Measurements from ENCODE around the gene ZSCAN32. TPM values are rescaled to one million over a fixed set of nuclear protein-coding genes. Genes with fewer than 3 reads are reported as not detected.

ZSCAN32 gene
- 8.3 TPM for total RNA-seq

DNA sequence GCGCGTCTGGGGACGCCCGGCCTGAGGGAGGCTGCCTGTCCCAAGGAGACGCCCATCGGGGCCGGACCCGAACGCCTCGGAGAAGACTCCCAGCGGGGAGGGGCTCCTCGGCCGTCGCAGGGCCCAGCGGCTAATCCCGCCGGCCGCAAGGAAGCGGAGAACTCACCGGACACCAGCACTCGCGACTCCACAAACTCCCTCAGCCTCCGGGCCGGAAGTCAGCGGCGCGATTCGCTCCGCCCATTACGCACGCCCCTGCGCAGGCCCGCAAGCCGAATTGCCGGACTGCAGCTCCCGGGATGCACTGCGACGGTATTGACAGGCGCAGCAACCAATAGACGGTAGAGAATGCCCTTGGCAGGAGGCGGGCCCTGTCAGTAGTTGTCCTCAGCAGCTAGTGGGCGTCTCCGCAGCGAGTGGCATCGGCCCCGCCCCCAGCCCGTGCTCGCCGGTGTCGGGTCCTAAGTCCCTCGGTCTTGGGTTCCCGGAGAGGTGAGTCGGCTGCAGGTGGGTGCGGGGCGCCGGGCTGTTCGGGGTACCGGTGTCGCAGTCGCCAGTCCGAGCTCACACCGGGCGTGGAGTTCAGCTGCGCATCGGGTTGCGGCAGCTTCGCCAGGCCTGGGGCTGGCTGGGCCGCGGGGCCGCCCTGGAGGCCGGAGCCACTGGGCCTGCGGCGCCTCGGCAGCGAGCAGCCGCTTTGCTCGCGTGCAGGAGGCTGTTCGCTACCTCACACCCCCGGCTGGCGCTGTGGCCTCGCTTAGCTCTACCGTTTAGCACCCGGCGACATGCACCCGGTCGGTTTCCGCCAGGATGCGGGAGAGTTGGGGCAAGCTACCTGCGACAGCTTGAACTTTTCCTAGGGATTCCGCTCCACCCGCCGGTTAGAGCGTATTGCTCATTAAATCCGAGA, at the start of gene ZSCAN32, which contains the start of gene ZNF174:
Gene ZSCAN32 (minus strand): TSS at position 226 of the 910 bp plus-strand sequence. CDS start 3,447 bp downstream, outside the sequence.
Gene ZNF174 (plus strand): TSS at position 437 of the 910 bp plus-strand sequence. CDS start 790 bp downstream, outside the sequence.
- DNase-seq: peak; percentile 99

DNA sequence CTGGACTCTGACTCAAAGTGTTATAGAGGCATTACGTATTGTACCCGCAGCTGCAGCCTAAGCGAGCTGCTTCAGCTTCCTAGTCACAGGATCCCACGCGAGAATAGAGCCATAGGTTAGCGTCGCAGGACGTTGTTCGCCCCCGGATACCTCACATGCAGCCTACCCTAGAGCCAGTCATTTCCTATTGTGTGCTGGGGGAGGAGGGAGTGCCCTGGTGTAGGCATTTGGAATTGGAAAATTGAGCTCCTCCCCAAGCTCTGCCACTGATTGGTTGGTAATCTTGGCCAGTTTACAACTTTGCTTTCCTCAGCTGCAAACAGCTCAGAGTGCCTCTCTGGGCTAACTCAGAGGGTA, 43.2 kb upstream of the ZSCAN32 start:
- no peak for DNase-seq

DNA sequence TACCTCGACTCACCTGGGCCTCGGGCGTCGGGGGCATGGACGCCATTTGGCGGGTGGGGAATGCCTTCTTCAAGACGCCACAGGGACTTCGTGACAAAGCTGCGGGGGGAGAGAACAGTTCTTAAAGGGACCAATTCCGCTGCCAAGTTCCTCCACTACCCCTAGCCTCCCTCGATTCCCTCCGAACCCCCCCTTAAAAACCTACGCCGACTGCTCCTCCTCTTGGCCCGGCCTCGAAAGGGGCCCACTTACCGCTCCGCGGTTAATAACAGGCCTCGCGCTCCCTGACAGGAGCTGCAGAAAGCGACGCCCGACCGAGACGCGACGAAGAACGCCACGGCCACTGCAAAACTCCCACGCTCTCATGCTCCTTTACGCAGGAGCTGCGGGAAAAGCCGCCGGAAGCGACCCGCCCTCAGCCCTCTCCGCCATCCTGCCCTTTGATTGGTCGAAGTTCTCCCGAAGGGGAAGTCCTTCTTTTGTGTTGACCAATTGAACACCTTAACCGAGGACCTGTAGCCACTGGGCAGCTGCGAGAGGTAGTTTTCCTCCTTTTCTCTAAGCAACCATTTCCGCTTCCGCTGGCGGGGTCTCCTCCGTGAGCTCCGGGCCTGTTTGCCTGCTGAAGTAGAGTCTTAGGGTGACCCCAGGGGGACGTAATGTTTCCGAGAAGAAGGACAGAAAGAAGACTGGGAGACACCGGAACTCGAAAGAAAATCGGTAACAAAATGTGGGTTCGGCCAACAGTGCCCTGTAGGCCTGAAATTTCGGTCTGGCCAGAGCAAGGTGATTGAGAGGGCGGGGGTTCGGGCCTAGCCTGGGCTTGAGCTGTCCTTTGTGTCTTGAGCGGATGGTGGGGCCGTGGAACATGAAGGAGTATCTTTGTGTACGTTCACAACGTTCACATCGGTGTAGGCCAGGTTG, 42.6 kb upstream of the ZSCAN32 start, which contains the start of the genes NAA60 and ZNF597:
Gene NAA60 (plus strand): TSS at position 573 of the 924 bp plus-strand sequence. CDS start 32,548 bp downstream, outside the sequence.
Gene ZNF597 (minus strand): TSS at position 397 of the 924 bp plus-strand sequence. CDS start 351 bp downstream, at position 46.
- peak; percentile 77 for DNase-seq

DNA sequence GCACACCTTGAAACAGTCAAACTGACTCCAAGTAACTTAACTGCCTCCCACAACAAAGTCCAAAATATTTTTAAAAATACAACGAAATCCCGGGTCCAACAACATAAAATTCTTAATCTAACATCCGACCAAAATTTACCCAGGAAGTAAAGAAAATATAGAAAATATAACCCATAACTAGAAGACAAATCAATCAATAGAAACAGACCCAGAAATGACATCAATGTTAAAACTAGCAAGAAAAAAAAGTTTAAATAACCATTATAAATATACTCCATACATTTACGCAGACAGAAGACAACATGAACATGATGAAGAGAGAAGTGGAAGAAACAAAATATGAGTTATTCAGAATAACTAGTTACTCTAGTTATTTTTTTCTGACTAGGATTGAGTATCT, 38.8 kb upstream of the ZSCAN32 start:
- no peak for DNase-seq

DNA sequence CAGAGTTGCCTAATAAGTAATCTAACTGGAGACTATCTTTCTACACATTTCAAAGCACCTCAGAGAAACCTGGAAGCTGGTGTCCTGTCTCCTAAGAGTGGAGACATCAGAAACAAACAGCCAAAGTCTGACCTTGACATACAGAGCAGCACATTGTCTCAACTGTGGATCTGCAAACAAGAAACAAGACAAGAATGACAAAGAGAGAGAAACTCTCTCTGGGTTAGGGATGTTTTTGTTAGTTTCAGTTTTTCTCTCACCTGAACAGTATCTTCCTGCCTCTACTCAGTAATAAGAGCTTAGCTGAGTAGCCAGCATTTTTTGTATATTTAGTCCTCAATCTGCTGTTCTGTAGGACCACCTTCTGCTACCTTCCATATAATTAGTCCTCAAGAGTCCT, 33.6 kb upstream of the ZSCAN32 start:
- DNase-seq: no peak

DNA sequence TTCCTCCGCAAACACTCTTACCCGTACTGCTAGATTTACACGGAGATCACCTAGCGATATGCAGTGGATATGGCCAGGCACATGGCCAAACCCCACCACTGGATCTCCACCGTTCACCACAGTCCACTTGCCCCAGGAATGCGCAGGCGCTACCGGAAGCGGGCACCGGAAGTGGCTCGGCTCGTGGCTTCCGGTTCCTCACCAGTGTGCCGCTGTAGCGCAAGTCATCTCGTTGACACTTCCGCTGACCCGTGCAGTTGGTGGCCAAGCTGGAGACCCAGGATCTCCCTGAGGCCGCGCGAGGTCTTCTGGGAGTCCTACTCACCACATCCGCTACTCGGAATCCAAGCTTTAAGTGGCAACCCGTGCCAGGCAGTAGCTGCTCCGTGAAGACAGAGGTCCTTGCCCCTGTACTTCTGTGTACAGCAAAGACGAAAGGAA, 31.0 kb upstream of the ZSCAN32 start:
- DNase-seq: no peak

DNA sequence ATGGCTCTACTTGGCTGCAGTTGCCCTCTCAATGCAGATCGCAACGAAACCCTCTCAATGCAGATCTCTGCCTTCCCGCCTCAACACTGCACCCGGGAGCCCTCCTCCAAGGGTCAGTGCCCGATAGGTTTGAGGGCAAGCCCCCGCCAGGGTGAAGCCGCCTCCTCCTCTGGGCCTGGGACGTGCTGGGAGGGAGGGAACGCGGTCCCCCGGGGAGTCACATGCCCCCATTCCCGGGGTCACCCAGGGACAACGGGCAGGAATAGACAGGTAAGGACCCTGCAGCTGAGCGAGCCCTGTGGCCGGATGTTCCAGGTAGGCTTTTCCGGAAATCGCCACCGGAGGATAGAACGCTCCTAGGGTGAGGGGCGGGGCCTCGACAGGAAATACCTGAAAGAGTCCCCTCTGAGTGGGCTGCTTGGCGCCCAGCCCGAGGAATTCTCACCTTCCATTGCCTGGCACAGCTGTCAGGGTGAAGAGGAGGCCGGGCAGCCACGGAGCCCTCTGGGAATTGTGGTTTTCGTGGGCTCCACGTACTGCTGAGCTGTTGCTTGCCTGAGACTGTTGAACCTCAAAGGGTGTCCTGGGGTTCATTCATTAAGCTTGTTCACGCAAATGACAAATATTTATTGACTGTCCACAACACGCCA, 13.1 kb upstream of the ZSCAN32 start:
- DNase-seq: no peak

DNA sequence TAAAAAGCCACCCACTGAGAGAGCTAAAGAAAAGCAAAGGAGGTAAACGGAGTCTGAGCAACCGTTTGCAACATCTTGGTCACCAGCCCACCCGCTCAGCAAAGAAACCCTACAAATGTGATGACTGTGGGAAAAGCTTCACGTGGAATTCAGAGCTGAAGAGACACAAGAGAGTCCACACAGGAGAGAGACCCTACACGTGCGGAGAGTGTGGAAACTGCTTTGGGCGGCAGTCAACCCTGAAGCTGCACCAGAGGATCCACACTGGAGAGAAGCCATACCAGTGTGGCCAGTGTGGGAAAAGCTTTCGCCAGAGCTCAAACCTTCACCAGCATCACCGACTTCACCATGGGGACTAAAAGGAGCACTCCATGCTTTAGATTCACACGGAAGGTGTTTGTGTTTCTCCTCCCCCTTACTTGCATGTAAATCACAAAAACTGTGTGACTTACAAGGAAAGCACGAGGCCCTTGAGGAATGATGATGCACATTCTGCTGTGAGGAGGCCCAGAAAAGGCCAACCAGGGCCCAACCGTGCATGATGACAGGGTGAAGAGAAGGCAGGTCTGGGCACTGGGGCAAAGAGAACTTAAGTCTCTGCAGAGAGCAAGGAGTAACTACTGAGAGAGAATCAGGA, 7.9 kb upstream of the ZSCAN32 start:
- no peak for DNase-seq

DNA sequence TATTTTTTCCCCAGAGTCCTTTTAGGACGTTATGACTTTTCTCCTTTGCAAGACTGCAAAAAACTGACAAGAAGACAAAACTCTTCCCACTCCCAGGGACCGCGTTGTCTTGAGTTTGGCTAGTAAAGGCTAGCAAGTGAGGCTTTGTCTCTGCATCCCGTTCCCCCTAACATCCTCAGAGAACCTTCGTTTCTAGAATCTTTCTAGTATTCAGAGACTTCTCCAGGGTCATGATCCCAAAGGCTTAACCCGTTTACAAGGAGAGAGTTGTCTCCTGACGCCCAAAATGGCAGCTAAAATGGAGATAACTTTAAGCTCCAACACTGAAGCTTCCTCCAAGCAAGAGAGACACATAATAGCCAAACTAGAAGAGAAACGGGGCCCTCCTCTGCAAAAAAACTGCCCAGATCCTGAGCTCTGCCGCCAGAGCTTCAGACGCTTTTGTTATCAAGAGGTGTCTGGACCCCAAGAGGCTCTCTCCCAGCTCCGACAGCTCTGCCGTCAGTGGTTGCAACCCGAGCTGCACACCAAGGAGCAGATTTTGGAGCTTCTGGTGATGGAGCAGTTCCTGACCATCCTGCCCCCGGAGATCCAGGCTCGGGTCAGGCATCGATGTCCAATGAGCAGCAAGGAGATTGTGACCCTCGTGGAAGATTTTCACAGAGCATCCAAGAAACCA, 1.1 kb upstream of the ZSCAN32 start:
- no peak for DNase-seq

DNA sequence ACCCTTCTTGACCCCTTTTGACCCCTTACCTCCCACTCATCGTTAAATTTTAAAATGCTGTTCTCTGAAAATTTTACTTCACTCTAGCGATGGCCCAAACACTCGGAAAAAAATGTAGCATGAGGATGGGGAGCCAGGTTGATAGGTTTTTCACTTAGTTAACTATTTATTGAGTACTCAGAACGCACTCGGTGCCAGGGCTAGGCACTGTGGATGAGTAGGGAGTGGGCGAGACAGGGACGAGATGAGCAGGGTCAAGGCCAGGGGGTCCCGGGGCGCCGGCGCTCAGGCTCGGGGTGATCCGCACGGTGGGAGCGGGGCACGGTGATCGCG, 392 bp downstream of the ZSCAN32 start:
- DNase-seq: no peak

DNA sequence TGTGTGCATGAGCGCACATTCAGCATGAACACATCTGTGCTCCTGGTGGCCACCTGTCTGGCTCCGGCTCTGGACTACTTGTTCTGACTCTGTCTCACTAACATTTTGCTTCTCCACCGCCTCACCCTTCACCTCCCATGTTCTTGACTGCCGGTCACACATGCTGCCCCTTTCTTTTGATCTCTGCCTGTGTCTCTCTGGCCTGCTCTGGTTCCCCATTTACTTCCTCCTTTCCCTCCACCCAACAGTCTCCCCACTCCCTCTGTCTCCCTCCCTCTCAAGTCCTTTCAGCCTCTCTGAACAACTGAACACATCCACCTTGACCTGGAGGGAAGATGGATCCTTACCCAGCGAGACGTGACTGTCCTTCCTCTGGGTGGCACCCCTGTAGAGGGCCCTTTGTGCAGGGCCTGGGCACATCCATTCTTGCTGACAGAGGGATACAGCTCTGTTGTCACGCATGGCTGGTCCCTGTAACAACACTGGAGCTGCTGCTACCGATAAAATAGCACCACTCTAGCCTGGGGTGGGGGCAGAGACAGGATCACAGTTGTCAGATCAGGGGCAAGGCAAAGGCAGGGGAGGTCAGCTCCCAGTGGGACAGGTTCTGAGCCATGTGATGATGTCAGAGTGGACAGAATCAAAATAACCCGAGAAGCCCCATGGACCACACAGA, 11.0 kb downstream of the ZSCAN32 start:
- DNase-seq: no peak

DNA sequence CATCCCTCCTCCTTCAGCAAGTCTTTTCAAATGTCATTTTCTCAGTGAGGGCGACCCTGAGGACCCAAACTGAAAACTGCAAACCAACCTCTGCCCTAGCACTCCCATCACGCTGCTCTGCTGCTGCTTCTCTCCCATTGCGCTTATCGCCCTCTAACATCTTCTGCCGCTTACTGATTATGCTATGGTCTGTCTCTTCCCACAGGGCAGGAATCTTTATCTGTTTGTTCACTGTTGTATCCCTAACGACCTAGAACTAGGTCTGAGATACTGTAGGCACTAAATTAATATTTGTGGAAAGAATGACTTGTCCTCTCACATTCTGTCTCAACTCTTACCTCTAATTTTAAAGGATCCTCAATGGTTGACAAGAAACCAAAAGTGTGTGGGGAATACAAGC, 12.5 kb downstream of the ZSCAN32 start:
- DNase-seq: no peak

DNA sequence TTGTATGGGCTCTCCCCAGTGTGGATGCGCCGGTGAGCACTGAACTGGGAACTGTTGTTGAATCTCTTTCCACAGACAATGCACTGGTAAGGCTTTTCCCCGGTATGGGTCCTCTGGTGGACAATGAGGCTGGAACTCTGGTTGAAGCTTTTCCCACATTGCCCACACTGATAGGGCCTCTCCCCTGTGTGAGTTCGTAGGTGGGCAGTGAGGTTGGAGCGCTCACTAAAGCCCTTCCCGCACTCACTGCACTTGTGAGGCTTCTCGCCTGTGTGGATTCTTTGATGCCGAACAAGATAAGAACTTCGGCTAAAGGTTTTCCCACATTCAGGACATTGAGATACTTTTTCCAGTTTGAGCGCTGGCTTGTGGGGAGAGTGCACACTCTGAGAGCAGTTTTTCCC, 17.8 kb downstream of the ZSCAN32 start:
- no peak for DNase-seq

DNA sequence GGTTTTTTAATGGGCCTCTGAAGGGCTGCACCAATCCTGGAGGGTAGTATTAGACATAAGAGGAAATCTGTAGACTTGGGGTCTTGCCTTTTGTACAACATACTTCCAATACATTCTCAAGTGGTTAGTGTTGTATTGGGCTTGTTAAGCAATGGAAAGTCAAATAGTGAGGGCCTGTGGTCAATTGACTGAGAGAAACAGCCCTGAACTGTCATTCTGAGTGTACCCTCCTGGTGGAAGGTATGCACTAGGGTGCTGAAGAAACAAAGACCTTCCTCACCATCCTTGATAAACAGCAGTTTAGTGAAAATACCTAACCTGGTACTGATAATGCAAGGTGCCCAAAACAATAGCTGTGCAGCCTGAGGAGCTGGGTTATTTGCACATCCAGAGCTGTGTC, 22.9 kb downstream of the ZSCAN32 start:
- DNase-seq: no peak

DNA sequence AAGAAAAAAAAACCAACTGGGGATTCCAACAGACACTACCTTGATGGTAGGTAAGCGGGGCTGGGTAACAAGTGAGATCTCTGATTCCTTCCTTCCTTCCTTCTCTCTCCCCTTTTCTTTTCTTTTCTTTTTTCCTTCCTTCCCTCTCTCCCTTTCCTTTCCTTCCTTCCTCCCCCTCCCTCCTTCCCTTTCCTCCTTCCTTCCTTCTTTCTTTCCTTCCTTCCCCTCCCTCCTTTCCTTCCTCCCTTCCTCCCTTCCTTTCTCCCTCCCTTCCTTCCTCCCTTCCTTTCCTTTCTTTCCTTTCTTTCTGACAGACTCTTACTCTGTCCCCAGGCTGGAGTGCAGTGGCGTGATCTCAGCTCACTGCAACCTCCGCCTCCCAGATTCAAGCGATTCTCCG, 25.1 kb downstream of the ZSCAN32 start:
- DNase-seq: no peak

DNA sequence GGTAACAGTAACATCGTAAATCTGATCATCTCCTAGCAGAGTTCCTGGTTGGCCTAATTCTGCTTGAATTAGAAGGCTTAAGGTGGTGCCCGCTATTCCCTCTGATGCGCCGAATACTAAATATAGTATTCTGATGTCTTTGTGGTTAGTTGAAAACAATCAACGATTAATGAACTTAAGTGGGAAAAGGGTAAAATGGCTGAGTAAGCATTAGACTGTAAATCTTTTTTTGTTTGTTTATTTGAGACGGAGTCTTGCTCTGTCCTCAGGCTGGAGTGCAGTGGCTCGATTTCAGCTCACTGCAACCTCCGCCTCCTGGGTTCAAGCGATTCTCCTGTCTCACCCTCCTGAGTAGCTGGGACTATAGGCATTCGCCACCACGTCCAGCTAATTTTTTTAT, 31.7 kb downstream of the ZSCAN32 start:
- no peak for DNase-seq

DNA sequence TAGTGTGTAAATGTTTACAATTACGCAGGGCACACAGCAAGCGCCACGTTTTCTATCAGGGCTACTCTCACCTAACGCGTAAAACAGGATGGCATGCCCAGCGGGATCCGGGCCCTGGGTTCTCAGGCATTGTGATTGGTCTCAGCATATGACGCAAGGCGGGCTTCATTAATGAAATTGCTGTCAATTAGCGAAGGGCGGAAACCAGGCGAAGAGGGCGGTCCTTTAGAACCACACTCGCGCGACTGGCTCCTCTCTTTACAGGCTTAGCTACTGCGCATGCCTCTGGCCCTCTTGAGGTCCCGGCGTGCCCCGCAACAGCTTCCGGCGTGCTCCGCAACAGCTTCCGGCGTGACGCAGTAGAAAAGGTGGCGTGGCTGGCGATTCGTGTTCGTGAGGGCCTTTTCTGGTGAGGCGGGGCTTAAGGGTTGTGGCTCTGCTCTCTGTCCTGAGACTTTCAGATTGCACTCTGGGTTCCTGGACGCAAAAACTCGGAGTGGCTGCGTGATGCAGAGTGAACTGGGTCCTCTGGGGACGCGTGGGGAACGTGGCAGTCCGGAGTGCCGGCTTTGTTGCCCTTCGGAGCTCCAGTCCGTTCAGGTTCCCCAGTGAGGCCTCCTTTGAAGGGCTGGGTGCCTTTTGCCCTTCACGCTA, 35.9 kb downstream of the ZSCAN32 start:
- peak; percentile 78 for DNase-seq

DNA sequence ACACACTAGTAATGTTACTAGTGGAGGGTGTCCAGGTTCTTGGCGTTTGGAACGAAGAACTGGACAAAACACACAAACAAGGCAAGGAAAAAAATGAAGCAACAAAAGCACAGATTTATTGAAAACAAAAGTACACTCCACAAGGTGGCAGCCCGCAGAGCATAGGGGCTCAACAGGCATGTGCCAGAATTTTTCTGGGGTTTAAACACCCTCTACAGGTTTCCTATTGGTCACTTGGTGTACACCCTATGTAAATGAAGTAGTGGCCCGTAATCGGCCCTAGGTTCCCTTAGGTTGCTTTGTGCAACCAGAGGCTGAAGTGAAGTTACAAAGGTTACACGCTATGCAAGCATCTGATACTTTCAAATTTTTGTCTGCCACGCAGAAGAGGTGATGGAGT, 37.0 kb downstream of the ZSCAN32 start:
- DNase-seq: no peak

DNA sequence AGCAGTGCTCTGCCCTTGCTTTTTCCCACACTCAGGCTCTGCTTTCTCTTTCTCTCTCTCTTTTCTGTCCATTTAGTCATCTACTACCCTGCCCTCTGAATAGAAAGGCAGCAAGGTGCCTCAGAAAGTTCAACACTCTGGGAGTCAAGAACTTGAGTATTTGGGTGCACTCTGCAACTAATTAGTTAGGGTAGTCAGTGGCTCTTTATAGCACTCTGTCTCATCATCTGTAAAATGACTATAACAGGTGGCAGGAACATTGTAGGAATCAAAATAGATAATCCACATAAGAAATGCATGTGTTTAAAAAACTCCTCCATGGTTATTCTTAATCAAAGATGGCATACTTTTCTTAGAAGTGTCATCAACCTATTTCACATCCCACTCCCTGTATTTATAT, 37.9 kb downstream of the ZSCAN32 start:
- no peak for DNase-seq

DNA sequence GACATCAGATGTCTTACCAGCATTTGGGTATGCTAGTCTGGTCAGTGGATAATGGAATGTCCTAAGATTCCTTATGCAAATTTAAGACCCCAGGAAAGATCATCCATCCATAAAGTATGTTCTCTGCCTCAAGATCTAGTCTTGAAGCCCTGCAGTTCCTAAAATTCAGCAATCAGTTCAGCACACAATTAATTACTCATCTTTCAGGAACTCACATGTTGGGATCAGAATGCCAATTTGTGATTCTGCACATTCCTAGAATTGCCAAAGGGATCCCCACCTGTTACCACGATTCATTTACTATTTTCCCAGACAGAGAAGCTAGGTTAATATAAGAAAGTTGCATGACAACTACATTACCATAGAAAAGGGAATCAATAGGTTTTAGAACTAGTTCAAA, 41.9 kb downstream of the ZSCAN32 start:
- no peak for DNase-seq
